Hepatocyte (in vitro differentiated cells): ENCODE results near the gene C5orf15. TPM values are rescaled to one million over a fixed set of nuclear protein-coding genes. Genes with fewer than 3 reads are reported as not detected.

Experiments
- DNase-seq: peaks from one replicate; pipeline ENCODE4 v3.0.0-alpha.2; 2016; ENCODE audit warnings: low spot score
- H2AFZ ChIP-seq: fragments of 200-600 bp; sonication (generic); 2 replicates; pipeline ENCODE4 v1.6.0; 2016; ENCODE audit warnings: antibody characterized with exemption, mild to moderate bottlenecking
- H3K27ac ChIP-seq: fragments of 200-600 bp; sonication (generic); 2 replicates; pipeline ENCODE4 v1.5.1; 2016; ENCODE audit warnings: mild to moderate bottlenecking
- H3K27me3 ChIP-seq: fragments of 200-600 bp; sonication (generic); 2 replicates; pipeline ENCODE4 v1.6.1; 2016
- H3K36me3 ChIP-seq: fragments of 200-600 bp; sonication (generic); replicated peaks from 2 replicates; pipeline ENCODE4 v1.5.1; 2016; ENCODE audit warnings: low read depth; ENCODE audit not compliant: insufficient read depth
- H3K4me1 ChIP-seq: fragments of 200-600 bp; sonication (generic); 2 replicates; pipeline ENCODE4 v1.5.1; 2016; ENCODE audit warnings: mild to moderate bottlenecking, moderate library complexity; ENCODE audit not compliant: insufficient read depth
- H3K4me2 ChIP-seq: fragments of 200-600 bp; sonication (generic); 2 replicates; pipeline ENCODE4 v1.6.0; 2016
- H3K4me3 ChIP-seq: fragments of 200-600 bp; sonication (generic); 2 replicates; pipeline ENCODE4 v1.5.1; 2016; ENCODE audit warnings: mild to moderate bottlenecking
- H3K79me2 ChIP-seq: fragments of 200-600 bp; sonication (generic); 2 replicates; pipeline ENCODE4 v1.6.0; 2017; ENCODE audit warnings: mild to moderate bottlenecking
- H3K9me2 ChIP-seq: fragments of 200-600 bp; sonication (generic); replicated peaks from 2 replicates; pipeline ENCODE4 v1.6.0; 2017; ENCODE audit warnings: mild to moderate bottlenecking; ENCODE audit not compliant: insufficient read depth
- H3K9me3 ChIP-seq: fragments of 200-600 bp; sonication (generic); 2 replicates; pipeline ENCODE4 v1.5.1; 2016; ENCODE audit warnings: low read depth, mild to moderate bottlenecking
- H4K20me1 ChIP-seq: fragments of 200-600 bp; sonication (generic); 2 replicates; pipeline ENCODE4 v1.6.0; 2016; ENCODE audit warnings: mild to moderate bottlenecking; ENCODE audit not compliant: insufficient read depth, poor library complexity, severe bottlenecking
- EZH2 ChIP-seq: fragments of 200-600 bp; sonication (generic); IDR thresholded peaks from 2 replicates; pipeline ENCODE4 v1.6.1; 2016; ENCODE audit warnings: antibody characterized with exemption, mild to moderate bottlenecking, borderline replicate concordance
- EZH2phosphoT487 ChIP-seq: fragments of 200-600 bp; sonication (generic); IDR thresholded peaks from one replicate; pipeline ENCODE4 v1.6.1; 2018; ENCODE audit warnings: antibody characterized with exemption, mild to moderate bottlenecking, low read depth, moderate library complexity; ENCODE audit not compliant: unreplicated experiment, severe bottlenecking
- WGBS: methylation state at CpG from one replicate; pipeline ENCODE4 v1.1.6; 2016; ENCODE audit warnings: low lambda C conversion rate; ENCODE audit errors: missing lambda C conversion rate; 5-methylcytosine and 5-hydroxymethylcytosine counted together
- polyA plus RNA-seq: library from polyadenylated mRNA; unstranded; fragments of >200 nt; fragmentation: Nextera tagmentation; extraction: Ambion mirVana; gene quantifications from 2 replicates; pipeline ENCODE4 v1.2.1, GENCODE V29; 2016
- total RNA-seq: library from RNA; depleted of rRNA; stranded (reverse); fragments of >200 nt; gene quantifications from 2 replicates; pipeline ENCODE4 v1.2.3, GENCODE V29; 2014
- TF ChIP-seq, protein P1 (sequence below): fragments of 200-600 bp; sonication (generic); IDR thresholded peaks from 2 replicates; pipeline ENCODE4 v1.5.1; 2016; ENCODE audit warnings: antibody characterized with exemption, mild to moderate bottlenecking; ENCODE audit not compliant: poor library complexity

C5orf15 gene
- total RNA-seq, result 124 and 126 TPM in 2 replicates
- 76.6 and 77.4 TPM in 2 replicates for polyA plus RNA-seq

GRCh38 chr5:133968204-133968980, at the start of gene C5orf15:
TSS of gene C5orf15 (minus strand) at chr5:133968625. CDS start at chr5:133968584, 41 bp downstream.
- Histone ChIP-seq H3K4me3 (peak within 1 kb of the TSS; percentile 76), H3K36me3 (no peaks in the 10 kb centered on the region), H3K79me2 (peaks cover 49% of the 10 kb centered on the region), H3K9me3 (no peaks in the 10 kb centered on the region), H3K27me3 (no peaks in the 10 kb centered on the region), H4K20me1 (peaks cover 4% of the 10 kb centered on the region), H2AFZ (peak within 1 kb of the TSS; percentile 71), H3K27ac (peak within 1 kb of the TSS; percentile 95), H3K4me1 (peaks cover 22% of the 10 kb centered on the region), H3K9me2 (no peaks in the 10 kb centered on the region), H3K4me2 (peak within 1 kb of the TSS; percentile 83)
- TF ChIP-seq, protein P1, sequence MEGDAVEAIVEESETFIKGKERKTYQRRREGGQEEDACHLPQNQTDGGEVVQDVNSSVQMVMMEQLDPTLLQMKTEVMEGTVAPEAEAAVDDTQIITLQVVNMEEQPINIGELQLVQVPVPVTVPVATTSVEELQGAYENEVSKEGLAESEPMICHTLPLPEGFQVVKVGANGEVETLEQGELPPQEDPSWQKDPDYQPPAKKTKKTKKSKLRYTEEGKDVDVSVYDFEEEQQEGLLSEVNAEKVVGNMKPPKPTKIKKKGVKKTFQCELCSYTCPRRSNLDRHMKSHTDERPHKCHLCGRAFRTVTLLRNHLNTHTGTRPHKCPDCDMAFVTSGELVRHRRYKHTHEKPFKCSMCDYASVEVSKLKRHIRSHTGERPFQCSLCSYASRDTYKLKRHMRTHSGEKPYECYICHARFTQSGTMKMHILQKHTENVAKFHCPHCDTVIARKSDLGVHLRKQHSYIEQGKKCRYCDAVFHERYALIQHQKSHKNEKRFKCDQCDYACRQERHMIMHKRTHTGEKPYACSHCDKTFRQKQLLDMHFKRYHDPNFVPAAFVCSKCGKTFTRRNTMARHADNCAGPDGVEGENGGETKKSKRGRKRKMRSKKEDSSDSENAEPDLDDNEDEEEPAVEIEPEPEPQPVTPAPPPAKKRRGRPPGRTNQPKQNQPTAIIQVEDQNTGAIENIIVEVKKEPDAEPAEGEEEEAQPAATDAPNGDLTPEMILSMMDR, result no peak
- TF ChIP-seq EZH2phosphoT487, result no peak
- TF ChIP-seq EZH2, result no peak
- WGBS, result under 1% methylated on average over 48 of the region's 48 CpGs
- peak; percentile 97 for DNase-seq

DNA sequence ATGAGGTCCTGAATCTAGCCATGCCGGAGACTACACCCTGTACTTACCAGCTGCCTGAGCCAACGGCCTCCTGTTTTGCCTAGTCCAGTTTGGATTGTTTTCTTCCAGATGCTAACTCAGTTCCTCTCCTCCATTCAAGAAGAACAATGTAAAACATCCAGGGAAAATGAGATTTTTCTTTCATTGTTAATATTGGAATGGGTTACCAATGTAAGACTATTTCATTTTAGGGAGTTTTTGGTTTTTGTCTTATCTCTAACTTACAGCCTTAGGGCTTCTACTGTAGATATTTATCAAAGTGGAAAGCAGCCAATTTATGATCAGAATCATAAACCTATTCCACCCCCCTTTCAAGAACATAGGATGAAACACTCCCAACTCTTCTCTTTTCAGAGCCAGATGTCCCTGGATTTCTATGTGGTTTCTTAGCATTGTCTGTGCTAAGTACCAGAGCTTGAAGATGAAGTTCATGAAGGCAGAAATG, 39.9 kb upstream of the C5orf15 start:
- 77% methylated on average over 2 of the region's 2 CpGs for WGBS

GRCh38 chr5:134007581-134008265, 39.3 kb upstream of the C5orf15 start:
- no peak for DNase-seq
- Histone ChIP-seq H2AFZ (no peak overlapping the region), H3K4me1 (peaks cover 17% of the 10 kb centered on the region), H3K27ac (no peak overlapping the region), H3K9me2 (no peaks in the 10 kb centered on the region), H3K27me3 (no peaks in the 10 kb centered on the region), H3K9me3 (no peaks in the 10 kb centered on the region), H3K36me3 (no peaks in the 10 kb centered on the region), H4K20me1 (peaks cover 10% of the 10 kb centered on the region), H3K79me2 (peaks cover 36% of the 10 kb centered on the region), H3K4me3 (no peak overlapping the region), H3K4me2 (no peak overlapping the region)
- TF ChIP-seq EZH2phosphoT487 (no peak), EZH2 (no peak)
- TF ChIP-seq, protein P1, result no peak
- 68% methylated on average over 14 of the region's 14 CpGs for WGBS

More for the DNA sequence above, 39.9 kb upstream of the C5orf15 start:
- H2AFZ ChIP-seq, result no peak overlapping the region
- TF ChIP-seq EZH2, result no peak
- TF ChIP-seq, protein P1, result no peak
- no peaks in the 10 kb centered on the region for H3K9me2 ChIP-seq
- no peak overlapping the region for H3K4me2 ChIP-seq
- no peaks in the 10 kb centered on the region for H3K36me3 ChIP-seq
- H3K4me3 ChIP-seq, result no peak overlapping the region
- no peak overlapping the region for H3K27ac ChIP-seq
- peaks cover 4% of the 10 kb centered on the region for H4K20me1 ChIP-seq
- no peaks in the 10 kb centered on the region for H3K27me3 ChIP-seq
- no peaks in the 10 kb centered on the region for H3K9me3 ChIP-seq
- H3K79me2 ChIP-seq, result peaks cover 30% of the 10 kb centered on the region
- peaks cover 11% of the 10 kb centered on the region for H3K4me1 ChIP-seq
- no peak for DNase-seq
